NAMALWA (cell line): ENCODE results near the gene CDCA8.

Experiments
- DNase-seq: peaks from one replicate; pipeline ENCODE4 v3.0.0-alpha.2; 2015; ENCODE audit warnings: low spot score

The CDCA8 gene

DNA sequence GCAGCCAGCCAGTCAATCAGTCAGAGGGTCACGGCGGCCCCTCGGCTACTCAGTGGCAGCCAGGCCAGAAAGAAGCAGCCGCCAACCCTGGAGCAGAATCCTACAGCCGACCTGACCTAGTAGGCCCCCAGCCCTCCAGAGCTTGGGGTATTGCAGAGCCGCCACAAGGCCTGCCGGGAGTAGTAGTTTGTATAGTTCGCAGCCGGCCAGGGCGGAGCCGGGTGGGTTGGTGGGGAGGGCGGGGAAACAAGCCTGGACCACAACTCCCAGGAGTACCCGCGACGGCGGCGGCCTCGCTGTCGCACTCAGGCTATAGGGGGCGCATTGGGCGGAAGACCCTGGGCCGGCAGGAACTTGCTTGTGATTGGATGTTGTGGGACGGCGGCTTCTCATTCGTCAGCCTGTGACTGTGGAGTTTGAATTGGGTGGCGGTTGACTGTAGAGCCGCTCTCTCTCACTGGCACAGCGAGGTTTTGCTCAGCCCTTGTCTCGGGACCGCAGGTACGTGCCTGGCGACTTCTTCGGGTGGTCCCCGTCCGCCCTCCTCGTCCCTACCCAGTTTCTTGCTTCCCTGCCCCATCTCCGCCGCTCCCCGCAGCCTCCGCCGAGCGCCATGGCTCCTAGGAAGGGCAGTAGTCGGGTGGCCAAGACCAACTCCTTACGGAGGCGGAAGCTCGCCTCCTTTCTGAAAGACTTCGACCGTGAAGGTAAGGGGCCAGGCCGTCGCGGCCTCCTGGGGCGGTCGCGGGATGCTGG, at the start of gene CDCA8:
Gene CDCA8 (plus strand): TSS at position 439 of the 756 bp plus-strand sequence. CDS start 175 bp downstream, at position 614.
- peak; percentile 98 for DNase-seq

DNA sequence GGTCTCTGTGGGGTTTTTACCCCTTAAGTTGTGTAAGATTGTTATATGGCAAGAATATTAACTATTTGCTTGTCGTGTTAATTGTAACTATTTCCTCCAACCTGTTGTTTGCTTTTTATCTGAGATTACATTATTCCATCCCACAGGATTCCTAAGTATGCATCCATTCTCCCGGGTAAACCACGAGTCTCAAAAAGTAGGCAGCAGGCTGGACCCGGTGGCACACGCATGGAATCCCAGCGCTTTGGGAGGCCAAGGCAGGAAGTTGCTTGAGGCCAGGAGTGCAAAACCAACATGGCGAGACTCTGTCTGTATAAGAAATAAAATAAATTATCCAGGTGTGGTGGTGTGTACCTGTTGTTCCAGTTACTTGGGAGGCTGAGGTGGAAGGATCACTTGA, 45.0 kb upstream of the CDCA8 start:
- no peak for DNase-seq

DNA sequence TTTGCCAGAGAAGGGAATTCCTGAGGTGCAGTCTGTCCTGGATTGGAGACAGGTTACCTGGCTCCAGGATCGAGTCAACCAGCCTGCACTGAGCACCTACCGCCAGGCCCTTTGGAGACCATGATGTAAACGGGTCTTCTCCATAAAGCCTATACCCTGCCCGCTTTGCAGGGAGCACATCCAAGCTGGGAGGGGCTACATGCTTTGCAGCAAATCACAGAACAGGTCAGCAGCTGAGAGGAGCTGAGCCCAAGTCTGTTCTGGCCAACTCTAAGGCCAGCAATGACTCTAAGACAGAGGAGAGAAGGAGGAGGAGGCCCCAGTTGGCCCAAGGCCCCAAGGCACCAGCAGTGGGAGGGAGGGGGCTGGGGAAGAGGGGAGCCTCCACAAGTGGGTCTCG, 42.1 kb upstream of the CDCA8 start:
- no peak for DNase-seq

DNA sequence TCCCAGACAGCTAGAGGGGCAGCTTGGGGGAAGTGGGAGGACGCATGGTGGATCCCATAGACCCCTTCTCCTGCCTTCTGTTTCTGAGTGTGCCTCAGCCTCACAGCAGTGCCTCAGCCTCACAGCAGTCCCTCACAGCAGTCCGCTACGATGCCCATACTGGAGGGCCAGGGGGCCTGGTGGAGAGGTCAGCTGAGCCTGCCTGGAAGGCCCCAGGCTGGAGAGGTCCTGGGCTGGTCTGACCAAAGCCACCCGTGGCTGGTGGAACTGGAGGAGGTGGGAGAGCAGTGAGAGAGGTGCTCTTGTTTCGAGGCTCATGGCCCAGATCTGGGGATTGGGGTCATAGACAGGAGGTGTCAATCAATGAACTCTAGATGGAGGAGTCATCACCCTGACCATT, 41.6 kb upstream of the CDCA8 start:
- DNase-seq, result no peak

DNA sequence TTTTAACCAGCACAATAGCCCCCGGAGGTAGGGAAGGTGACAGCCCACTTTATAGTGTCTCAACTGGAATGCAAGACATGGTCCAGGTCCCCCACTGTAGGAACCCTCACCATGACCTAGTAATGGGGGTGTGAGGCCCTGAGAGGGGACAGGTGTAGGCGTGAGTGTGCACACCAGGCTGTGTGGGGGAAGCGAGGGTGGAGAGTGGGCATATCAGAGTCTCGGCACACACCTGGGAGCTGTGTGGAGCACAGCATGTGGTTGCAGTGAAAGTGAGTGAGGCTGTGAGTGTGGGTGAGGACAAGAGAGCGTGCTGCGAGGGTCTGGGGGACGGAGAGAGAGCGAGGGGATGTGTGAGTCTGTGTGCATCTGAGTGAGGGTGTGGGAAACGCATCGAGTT, 40.5 kb upstream of the CDCA8 start:
- DNase-seq, result no peak

DNA sequence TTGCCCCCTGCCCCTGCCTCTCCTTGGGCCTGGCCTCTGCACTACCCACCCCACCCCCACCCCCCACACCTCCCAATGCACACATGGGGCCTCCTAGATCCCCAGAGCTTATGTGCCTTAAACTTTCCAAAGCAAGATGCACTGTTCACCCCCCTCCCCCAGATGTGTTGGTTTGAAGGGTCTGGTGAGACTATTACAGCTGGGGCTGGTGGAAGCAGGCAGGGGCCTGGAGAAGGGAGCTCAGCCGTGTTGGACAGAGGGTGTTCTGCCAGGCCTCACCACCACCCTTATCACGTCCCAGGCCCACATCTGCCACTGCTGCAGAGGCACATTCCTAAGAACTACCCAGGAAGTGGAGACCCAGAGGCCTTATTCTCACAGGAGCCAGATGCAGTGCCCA, 39.3 kb upstream of the CDCA8 start:
- no peak for DNase-seq

DNA sequence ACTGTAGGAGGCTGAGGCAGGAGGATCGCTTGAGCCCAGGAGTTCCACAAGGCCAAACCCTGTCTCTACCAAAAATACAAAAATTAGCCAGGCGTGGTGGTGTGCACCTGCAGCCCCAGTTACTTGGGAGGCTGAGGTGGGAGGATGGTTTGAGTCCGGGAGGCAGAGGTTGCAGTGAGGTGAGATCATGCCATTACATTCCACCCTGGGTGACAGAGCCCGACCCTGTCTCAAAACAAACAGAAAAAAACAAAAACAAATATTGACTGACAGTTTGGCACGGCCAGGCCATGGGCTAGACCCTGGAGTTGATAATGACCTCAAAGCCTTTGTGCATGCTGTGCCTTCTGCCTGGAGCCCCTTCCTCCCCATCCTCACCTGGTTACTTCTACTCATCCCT, 38.4 kb upstream of the CDCA8 start:
- DNase-seq, result no peak

DNA sequence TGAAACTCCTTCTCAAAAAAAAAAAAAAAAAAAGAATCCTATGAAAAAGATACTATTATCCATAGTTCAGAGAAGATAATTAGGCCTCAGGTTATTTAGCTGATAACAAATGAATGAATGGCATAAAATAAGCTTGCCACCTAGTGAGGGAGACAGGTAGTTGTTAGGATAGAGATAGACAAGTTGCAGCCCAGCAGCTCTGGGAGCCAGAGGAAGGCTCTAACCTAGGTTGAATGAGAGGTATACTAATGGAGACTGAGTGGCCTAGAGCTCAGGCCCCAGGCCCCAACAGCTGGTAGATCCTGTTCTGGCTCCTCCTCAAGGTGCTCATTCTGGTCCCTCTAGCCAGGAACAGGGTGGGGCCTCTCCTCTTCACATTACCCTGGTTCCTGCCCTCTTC, 37.0 kb upstream of the CDCA8 start:
- DNase-seq, result no peak

DNA sequence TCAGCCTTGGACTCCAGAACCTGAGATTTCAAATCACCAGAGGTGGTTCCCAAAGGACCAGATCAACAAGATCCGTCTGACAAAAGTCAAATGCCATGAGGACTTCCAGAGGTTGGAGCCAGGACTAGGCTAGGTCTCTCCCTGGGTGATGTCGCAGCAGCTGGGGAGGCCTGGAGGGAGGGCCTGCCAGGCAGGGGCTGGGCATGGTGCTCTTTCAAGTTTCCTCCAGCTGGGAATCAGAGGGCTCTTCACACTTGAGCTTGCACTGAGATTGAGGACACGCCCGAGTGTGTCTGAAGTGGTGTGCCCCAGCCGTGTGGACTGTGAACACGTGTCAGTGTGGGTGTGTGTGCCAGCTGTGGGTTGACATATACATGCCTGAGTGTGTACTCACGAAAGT, 36.3 kb upstream of the CDCA8 start:
- no peak for DNase-seq

DNA sequence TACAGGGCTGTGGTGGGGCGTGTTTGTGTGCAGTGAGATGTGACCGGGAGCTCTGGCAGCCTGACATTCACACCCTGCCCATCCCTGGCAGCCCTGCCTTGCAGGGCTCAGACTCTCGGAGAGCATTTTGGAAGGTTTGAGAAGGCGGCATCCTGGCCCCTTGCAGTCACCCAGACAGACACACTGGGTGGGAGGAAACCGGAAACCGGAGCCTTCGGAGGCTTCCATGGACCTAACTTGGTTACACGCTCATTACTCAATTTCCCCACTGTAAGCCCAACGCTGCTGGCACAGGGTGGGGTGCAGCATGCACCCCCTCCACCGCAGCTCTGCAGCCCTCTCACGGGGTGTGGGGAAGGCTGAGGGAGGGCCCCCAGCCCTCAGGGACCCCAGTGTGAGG, 35.4 kb upstream of the CDCA8 start:
- no peak for DNase-seq

DNA sequence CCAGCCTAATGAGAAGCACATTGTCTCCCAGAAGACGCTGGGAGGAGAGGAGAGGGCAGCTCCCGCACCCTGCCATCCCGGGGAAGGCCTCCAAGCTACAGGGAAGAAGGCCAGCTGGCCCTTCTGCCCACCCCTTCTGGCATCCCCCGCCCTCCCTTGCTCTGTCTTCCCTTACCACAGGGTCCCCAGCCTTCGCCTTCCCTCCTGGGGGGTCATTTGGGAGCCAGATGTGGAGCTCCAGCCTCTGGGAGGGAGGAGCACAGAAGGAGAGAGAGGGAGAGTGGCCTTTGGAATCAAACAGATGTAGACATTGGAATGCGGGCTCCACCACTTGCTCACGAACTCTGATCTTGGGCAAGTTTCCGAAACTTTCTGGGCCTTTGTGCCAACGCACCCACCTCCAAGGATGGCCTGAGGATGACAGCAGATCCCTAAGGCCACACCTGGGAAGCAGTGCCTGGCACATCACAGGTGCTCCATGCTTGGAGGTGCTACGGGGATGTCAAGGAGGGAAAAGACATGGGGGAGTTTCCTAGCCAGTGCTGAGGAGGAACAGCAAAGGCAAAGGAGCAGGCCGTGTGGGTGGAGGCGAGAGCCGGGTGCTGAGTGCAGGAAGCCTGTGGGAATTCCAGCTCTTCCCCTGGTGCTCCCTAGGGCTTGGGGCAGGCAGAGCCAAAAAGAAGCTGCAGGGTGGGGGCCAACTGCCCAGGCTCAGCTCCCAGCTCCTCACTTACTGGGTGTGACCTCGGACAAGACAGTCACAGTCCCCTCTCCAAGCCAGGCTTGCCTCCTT, 34.5 kb upstream of the CDCA8 start:
- no peak for DNase-seq

DNA sequence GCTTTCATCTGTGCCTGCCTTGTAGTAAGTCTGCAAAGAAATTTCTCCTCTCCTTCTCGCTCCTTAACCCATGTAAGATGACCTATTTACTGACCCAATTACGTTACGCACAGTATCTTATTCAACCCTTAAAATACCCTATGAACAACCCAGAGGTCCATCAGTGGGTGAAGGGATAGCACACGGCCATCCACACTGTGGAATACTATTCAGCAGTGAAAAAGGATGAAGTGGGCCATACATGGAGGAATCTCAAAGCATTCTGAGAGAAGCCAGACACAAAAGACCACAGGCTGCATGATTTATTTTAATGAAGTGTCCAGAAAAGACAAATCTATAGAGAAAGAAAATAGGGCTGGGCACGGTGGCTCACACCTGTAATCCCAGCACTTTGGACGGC, 33.8 kb upstream of the CDCA8 start:
- DNase-seq, result no peak

DNA sequence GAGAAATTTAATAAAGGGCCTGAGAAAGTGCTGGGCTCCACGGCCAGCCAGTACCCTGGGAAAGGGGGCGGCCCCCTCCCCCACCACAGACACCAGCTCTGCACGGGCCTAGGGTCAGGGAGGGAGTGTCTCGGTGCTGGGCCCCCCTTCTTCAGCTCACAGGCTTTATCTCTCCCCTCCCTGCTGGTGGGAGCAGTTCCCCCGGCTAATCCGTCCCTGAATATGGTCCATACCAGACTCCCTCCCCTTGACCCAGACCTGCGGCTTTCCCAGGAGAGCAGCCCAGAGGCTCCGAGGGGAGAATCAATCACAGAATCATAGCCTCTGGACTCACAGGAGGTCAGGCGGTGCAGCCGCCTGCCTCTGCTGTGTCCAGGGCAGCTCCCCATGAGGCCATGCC, 31.7 kb upstream of the CDCA8 start:
- DNase-seq, result no peak

DNA sequence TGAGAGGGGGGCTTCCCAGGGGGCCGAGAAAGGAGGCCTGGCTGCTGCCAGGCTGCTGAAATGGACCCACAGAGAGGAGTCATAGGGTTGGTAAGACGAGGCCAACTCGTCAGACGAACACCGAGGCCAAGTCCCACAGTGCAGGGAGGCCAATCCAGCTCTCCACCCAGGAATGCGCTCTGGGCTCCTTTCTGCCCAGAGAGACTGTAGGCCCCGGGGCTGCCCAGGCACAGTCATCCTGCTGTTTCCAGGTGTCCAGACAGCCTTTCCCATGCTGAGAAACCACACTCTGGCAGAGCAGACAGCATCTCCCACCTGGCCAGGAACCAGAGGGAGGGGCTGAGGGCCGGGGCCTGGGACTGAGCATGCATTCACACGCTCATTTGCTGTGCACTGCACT, 30.9 kb upstream of the CDCA8 start:
- no peak for DNase-seq

DNA sequence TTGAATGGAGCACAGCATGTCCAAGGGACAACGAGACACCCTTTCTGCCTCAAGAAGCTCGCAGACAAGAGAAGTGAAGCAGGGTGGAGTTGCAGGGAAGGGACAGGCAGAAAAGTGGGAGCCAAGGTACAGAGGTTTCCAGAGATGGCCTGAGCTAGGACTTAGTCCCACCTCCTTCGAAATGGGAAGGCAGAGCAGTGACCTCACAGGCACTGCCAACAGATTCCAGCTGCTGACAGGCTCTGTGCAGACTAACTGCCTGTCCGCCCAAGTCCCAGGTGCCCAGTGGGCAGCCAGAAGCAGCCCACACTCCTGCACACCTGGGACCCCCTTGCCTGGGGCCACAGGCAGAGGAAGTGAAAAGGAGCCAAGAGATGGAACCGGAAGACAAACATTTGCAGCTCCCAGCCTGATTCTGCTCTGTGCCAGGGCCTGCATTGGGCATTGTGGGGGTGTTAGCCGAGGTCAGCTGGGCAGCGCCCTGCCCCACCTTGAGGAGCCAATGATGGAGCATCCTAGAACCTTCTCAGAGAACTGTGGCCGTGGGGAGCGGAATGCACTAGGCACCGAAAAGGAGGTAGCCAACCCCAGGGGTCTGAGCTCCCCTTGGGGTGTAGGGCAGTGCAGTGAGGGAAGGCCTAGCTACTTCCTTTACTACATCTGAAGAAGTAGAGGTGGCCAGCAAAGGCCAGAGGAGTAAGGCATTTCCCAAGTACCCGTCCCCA, 30.1 kb upstream of the CDCA8 start:
- no peak for DNase-seq

DNA sequence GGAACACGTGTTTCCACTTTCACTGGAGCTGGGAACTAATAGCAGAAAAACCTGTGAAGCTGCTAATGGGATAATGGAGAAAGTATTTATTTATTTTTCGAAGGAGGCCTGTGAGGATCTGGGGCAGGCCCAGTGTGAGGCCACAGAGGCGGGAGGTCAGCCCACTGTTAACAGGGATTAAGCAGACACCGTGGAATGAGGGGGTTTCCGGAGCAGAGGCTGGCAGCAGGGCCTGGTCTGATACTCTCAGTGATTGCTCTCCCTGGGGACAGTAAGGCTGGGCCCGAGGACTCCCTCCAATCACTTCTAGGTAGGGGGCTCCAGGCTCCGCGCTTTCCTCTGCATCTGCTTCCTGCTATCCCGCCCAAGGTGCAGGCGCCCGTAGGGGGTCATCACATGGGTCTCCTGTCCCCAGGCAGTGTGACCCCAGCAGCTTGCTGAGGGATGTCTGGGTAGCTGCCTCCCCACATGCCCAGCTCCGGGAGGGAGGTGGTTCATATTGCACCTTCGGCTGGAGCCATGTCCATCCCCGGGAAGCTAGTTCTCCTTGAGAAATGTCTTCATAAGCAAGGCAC, 28.8 kb upstream of the CDCA8 start:
- DNase-seq, result no peak

DNA sequence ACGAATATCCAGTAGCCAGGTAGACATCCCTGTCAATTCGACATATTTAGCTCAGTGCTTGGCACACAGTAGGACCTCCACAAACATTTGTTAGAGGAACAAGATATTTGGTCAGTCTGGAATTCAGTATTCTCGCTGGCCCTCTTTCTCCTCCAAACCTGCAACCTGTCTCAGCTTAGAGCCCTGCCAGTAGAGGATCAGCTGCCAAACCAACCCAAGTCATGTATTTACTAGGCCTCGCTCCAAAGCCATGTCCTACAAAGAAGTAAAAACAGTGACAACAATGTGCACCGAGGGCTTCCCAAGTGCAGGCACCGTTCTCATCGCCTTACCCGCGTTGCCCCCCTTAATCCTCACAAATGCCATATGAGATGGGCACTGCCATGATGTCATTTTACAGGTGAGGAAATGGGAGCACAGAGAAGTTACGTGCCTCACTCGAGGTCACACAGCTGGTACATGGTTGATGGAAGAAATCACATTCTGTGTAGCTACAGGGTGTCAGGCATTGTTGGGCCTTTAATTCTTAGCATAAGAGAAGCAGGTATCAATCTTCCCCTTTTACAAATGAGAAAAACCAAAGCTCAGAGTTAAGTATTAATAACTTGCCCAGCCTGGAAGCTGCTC, 26.0 kb upstream of the CDCA8 start:
- DNase-seq, result no peak

DNA sequence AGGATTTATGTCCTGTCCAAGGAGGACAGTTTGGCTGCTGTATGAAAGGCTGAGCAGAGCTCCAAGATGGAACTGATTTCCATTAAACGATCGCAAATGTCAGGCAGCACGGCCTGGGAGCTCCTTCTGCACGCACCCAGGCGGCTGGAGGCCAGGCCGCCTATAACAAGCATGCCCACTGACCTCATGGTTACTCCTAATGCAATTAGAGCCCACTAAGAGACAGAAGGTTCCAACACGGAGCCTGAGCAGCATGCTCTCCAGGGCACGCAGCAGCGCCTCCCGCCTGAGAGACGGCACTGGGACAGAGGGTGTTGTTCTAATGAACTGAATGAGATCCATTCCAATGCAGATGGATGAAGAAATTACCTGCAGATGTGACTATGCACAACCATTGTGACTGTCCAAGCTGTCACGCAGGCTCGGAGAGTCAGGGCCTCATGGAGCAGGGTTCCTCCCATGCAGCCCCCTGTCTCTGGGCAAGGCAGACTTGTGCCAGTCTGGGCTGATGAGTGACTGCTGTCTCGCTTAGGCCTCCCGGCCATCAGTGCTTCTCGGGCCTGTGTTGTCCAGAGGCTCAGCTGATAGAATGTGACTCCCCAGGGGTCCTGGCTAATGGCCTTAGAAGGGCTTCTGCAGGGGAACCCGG, 25.2 kb upstream of the CDCA8 start:
- DNase-seq, result no peak

DNA sequence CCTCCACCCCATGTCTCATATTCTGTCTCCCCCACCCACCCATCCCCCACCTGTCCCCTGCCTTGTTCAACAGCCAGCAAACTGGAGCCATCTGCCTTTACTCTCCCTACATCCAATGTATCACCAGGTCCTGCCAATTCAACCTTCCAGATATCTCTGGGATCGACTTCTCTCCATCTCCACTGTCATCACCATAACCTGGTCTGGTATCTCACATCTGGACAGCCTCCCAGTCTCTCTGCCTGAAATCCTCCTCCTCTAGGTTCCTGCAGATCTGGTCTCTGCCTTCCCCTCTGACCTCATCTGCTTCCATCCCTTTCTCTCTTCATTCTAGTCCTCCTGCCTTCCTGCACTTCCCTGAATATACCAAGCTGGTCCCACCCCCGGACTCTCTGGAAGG, 22.2 kb upstream of the CDCA8 start:
- DNase-seq, result no peak

DNA sequence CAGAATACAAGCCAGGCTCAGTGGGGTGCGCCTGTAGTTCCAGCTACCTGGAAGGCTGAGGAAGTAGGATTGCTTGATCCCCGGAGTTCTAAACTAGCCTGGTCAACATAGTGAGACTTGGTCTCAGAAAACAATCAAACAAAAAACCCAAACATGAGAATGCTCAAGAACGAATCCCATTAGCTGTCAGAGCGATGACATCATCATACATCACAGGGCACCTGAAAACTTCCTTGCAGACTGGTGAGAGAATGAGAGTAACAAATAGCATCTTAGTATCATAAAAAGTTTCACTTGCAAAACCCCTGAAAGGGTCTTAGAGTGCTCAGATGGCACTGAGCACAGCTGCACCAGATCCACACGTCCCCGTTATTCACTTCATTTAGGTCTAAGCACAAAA, 21.1 kb upstream of the CDCA8 start:
- DNase-seq, result no peak

DNA sequence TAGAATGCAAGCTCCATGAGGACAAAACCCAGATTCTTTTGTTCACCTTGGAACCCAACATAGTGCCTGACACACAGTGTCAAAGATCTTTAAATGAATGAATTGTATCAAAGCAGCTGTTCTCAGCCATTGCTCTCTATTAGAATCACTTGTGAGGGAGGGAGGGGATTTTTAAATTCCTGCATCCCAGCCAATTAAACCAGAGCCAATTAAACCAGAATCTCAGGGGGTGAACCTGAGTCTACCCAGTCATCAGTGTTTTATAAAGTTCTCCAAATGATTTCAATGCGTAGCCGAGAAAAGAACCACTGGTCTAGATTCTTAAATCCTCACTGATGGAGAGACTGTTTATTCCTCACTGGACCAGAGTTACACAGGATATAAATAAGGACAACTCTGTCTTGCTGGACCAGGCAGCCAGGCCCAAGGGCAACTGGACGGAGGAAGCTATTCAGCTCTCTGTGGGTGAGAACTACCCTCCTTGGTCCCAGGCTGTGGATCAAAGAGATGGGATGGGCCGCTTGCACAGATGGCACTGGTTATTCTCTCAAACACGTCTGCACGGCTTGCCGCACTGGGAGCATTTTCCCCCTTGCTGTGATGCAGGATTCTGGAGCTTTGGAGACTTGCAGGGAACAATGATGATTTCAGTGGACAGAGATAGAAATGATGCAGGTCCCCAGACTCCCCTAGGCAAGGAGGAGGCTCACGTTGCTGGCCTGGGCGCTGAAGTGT, 20.0 kb upstream of the CDCA8 start:
- no peak for DNase-seq
